Stimulated activated effector memory CD8-positive, alpha-beta T cell treated with anti-CD3 and anti-CD28 coated beads, Interleukin-12 subunit alpha, Interleukin-12 subunit beta, amount 100 ng/mL, for 72 hours (primary cell): ENCODE data around the gene DCDC2C.
A peak's percentile ranks its signal among the peaks of the same experiment; 100 is the strongest.

Experiments
- ATAC-seq: fragments of 150-1000 bp; cut with Tn5 transposase; 2 replicates; pipeline ENCODE4 v1.10.0; 2021
- DNase-seq, 2 donors: peaks; one replicate each; pipeline ENCODE4 v3.0.0; 2021 to 2022; ENCODE audit warnings: low spot score in 2 of 2
- H3K27ac Mint-ChIP-seq: one replicate; pipeline ENCODE4 v1.8.0; 2022; ENCODE audit warnings: mild to moderate bottlenecking, mixed read lengths
- H3K36me3 Mint-ChIP-seq: one replicate; pipeline ENCODE4 v1.8.0; 2022; ENCODE audit warnings: mild to moderate bottlenecking, mixed read lengths
- H3K4me1 Mint-ChIP-seq: one replicate; pipeline ENCODE4 v1.8.0; 2022; ENCODE audit warnings: mixed read lengths
- H3K4me3 Mint-ChIP-seq: one replicate; pipeline ENCODE4 v1.8.0; 2022; ENCODE audit warnings: mild to moderate bottlenecking, mixed read lengths
- H3K9me3 Mint-ChIP-seq: one replicate; pipeline ENCODE4 v1.8.0; 2022; ENCODE audit warnings: mixed read lengths

DCDC2C gene

GRCh38 chr2:3742743-3743508, 39.6 kb downstream of the DCDC2C start:
- DNase-seq, result no peak
- Mint-ChIP-seq H3K4me1 (no peaks in the 10 kb centered on the region), H3K9me3 (no peaks in the 10 kb centered on the region), H3K4me3 (no peak overlapping the region), H3K36me3 (no peaks in the 10 kb centered on the region), H3K27ac (no peak overlapping the region)
- no peak for ATAC-seq

GRCh38 chr2:3743951-3744555, 40.7 kb downstream of the DCDC2C start:
- ATAC-seq (no peak), DNase-seq (no peak)
- Mint-ChIP-seq H3K27ac (no peak overlapping the region), H3K9me3 (no peaks in the 10 kb centered on the region), H3K4me1 (no peaks in the 10 kb centered on the region), H3K4me3 (no peak overlapping the region), H3K36me3 (no peaks in the 10 kb centered on the region)

GRCh38 chr2:3745920-3746319, 42.5 kb downstream of the DCDC2C start:
- Mint-ChIP-seq H3K4me3 (no peak overlapping the region), H3K9me3 (no peaks in the 10 kb centered on the region), H3K4me1 (no peaks in the 10 kb centered on the region), H3K27ac (no peak overlapping the region), H3K36me3 (no peaks in the 10 kb centered on the region)
- DNase-seq, result no peak
- ATAC-seq, result no peak

GRCh38 chr2:3747032-3747654, 43.8 kb downstream of the DCDC2C start:
- ATAC-seq, result no peak
- H3K36me3 Mint-ChIP-seq, result no peaks in the 10 kb centered on the region
- H3K4me1 Mint-ChIP-seq, result no peaks in the 10 kb centered on the region
- DNase-seq, result no peak
- no peak overlapping the region for H3K27ac Mint-ChIP-seq
- no peaks in the 10 kb centered on the region for H3K9me3 Mint-ChIP-seq
- no peak overlapping the region for H3K4me3 Mint-ChIP-seq

- ATAC-seq (peak; percentile 29), DNase-seq (no peak)
- Mint-ChIP-seq H3K36me3 (no peaks in the 10 kb centered on the region), H3K4me3 (no peak overlapping the region), H3K9me3 (no peaks in the 10 kb centered on the region), H3K27ac (no peak overlapping the region), H3K4me1 (no peaks in the 10 kb centered on the region)
Measured at GRCh38 chr2:3747826-3748225, 44.5 kb downstream of the DCDC2C start.

GRCh38 chr2:3749201-3749600, 45.8 kb downstream of the DCDC2C start:
- no peaks in the 10 kb centered on the region for H3K36me3 Mint-ChIP-seq
- DNase-seq (no peak), ATAC-seq (no peak)
- no peak overlapping the region for H3K4me3 Mint-ChIP-seq
- no peaks in the 10 kb centered on the region for H3K9me3 Mint-ChIP-seq
- no peak overlapping the region for H3K27ac Mint-ChIP-seq
- H3K4me1 Mint-ChIP-seq, result no peaks in the 10 kb centered on the region

- no peaks in the 10 kb centered on the region for H3K4me1 Mint-ChIP-seq
- H3K36me3 Mint-ChIP-seq, result no peaks in the 10 kb centered on the region
- H3K4me3 Mint-ChIP-seq, result no peak overlapping the region
- H3K27ac Mint-ChIP-seq, result no peak overlapping the region
- DNase-seq, result no peak
- peaks cover 4% of the 10 kb centered on the region for H3K9me3 Mint-ChIP-seq
- no peak for ATAC-seq
Measured at GRCh38 chr2:3751251-3751650, 47.9 kb downstream of the DCDC2C start.

- H3K27ac Mint-ChIP-seq, result no peak overlapping the region
- H3K36me3 Mint-ChIP-seq, result no peaks in the 10 kb centered on the region
- H3K9me3 Mint-ChIP-seq, result peaks cover 4% of the 10 kb centered on the region
- H3K4me1 Mint-ChIP-seq, result no peaks in the 10 kb centered on the region
- ATAC-seq (no peak), DNase-seq (no peak)
- H3K4me3 Mint-ChIP-seq, result no peak overlapping the region
Measured at GRCh38 chr2:3751806-3752205, 48.4 kb downstream of the DCDC2C start.

GRCh38 chr2:3752376-3752775, 49.0 kb downstream of the DCDC2C start:
- H3K9me3 Mint-ChIP-seq, result peaks cover 4% of the 10 kb centered on the region
- no peaks in the 10 kb centered on the region for H3K36me3 Mint-ChIP-seq
- H3K27ac Mint-ChIP-seq, result no peak overlapping the region
- no peaks in the 10 kb centered on the region for H3K4me1 Mint-ChIP-seq
- no peak for DNase-seq
- ATAC-seq, result no peak
- no peak overlapping the region for H3K4me3 Mint-ChIP-seq

- no peak overlapping the region for H3K4me3 Mint-ChIP-seq
- peaks cover 4% of the 10 kb centered on the region for H3K9me3 Mint-ChIP-seq
- no peaks in the 10 kb centered on the region for H3K4me1 Mint-ChIP-seq
- H3K36me3 Mint-ChIP-seq, result no peaks in the 10 kb centered on the region
- no peak overlapping the region for H3K27ac Mint-ChIP-seq
- ATAC-seq, result no peak
- DNase-seq, result no peak
Measured at GRCh38 chr2:3753561-3753960, 50.2 kb downstream of the DCDC2C start.

GRCh38 chr2:3754280-3754679, 50.9 kb downstream of the DCDC2C start:
- H3K9me3 Mint-ChIP-seq, result peaks cover 4% of the 10 kb centered on the region
- H3K4me1 Mint-ChIP-seq, result no peaks in the 10 kb centered on the region
- H3K27ac Mint-ChIP-seq, result no peak overlapping the region

GRCh38 chr2:3754795-3755194, 51.4 kb downstream of the DCDC2C start:
- no peaks in the 10 kb centered on the region for H3K36me3 Mint-ChIP-seq
- H3K27ac Mint-ChIP-seq, result no peak overlapping the region
- ATAC-seq (no peak), DNase-seq (no peak)
- H3K4me3 Mint-ChIP-seq, result no peak overlapping the region
- peaks cover 4% of the 10 kb centered on the region for H3K9me3 Mint-ChIP-seq
- H3K4me1 Mint-ChIP-seq, result no peaks in the 10 kb centered on the region

More at GRCh38 chr2:3754280-3754679, 50.9 kb downstream of the DCDC2C start:
- DNase-seq (no peak), ATAC-seq (no peak)
- no peak overlapping the region for H3K4me3 Mint-ChIP-seq
- no peaks in the 10 kb centered on the region for H3K36me3 Mint-ChIP-seq

GRCh38 chr2:3755277-3755676, 51.9 kb downstream of the DCDC2C start:
- H3K27ac Mint-ChIP-seq, result no peak overlapping the region
- H3K4me3 Mint-ChIP-seq, result no peak overlapping the region
- no peak for ATAC-seq

GRCh38 chr2:3756306-3756705, 52.9 kb downstream of the DCDC2C start:
- ATAC-seq (no peak), DNase-seq (no peak)
- Mint-ChIP-seq H3K9me3 (peaks cover 4% of the 10 kb centered on the region), H3K4me1 (no peaks in the 10 kb centered on the region), H3K36me3 (no peaks in the 10 kb centered on the region), H3K27ac (no peak overlapping the region), H3K4me3 (no peak overlapping the region)

More at GRCh38 chr2:3755277-3755676, 51.9 kb downstream of the DCDC2C start:
- Mint-ChIP-seq H3K9me3 (peaks cover 4% of the 10 kb centered on the region), H3K4me1 (no peaks in the 10 kb centered on the region), H3K36me3 (no peaks in the 10 kb centered on the region)
- no peak for DNase-seq

GRCh38 chr2:3758906-3759305, 55.5 kb downstream of the DCDC2C start:
- H3K27ac Mint-ChIP-seq, result no peak overlapping the region
- H3K4me3 Mint-ChIP-seq, result no peak overlapping the region
- no peaks in the 10 kb centered on the region for H3K36me3 Mint-ChIP-seq
- no peak for ATAC-seq
- peaks cover 4% of the 10 kb centered on the region for H3K9me3 Mint-ChIP-seq
- H3K4me1 Mint-ChIP-seq, result no peaks in the 10 kb centered on the region
- DNase-seq, result no peak

GRCh38 chr2:3759331-3759730, 56.0 kb downstream of the DCDC2C start:
- ATAC-seq, result no peak
- Mint-ChIP-seq H3K36me3 (no peaks in the 10 kb centered on the region), H3K9me3 (peaks cover 4% of the 10 kb centered on the region), H3K27ac (no peak overlapping the region), H3K4me3 (no peak overlapping the region), H3K4me1 (no peaks in the 10 kb centered on the region)
- DNase-seq, result no peak
